Fibroblast of lung (primary cell): ENCODE data around the gene RRBP1. TPM values are rescaled to one million over a fixed set of nuclear protein-coding genes. Genes with fewer than 3 reads are reported as not detected.

ENCODE experiments used
- DNase-seq, 2 donors: peaks; one replicate each; pipeline versions ENCODE4 v3.0.0 to v3.0.0-alpha.2; 2010; ENCODE audit warnings: low read depth in 2 of 2
- H2AFZ ChIP-seq: 2 replicates; pipeline ENCODE4 v1.5.1; 2012; ENCODE audit warnings: low read length, control low read depth, inconsistent platforms
- H3K27ac ChIP-seq: 2 replicates; pipeline ENCODE4 v1.5.1; 2011; ENCODE audit warnings: low read length, control low read depth; ENCODE audit not compliant: insufficient read depth
- H3K27me3 ChIP-seq: 2 replicates; pipeline ENCODE4 v1.5.1; 2011; ENCODE audit warnings: mild to moderate bottlenecking, low read length; ENCODE audit not compliant: control insufficient read depth, insufficient read depth
- H3K36me3 ChIP-seq: 2 replicates; pipeline ENCODE4 v1.5.1; 2011; ENCODE audit warnings: low read length; ENCODE audit not compliant: control insufficient read depth, insufficient read depth
- H3K4me1 ChIP-seq: 2 replicates; pipeline ENCODE4 v1.5.1; 2011; ENCODE audit warnings: low read length; ENCODE audit not compliant: control insufficient read depth, insufficient read depth; ENCODE audit errors: extremely low read depth
- H3K4me2 ChIP-seq: 2 replicates; pipeline ENCODE4 v1.5.1; 2011; ENCODE audit warnings: low read length, control low read depth; ENCODE audit not compliant: insufficient read depth; ENCODE audit errors: extremely low read depth
- H3K4me3 ChIP-seq, 4 experiments: fragments of 200-600 bp in 1 of 4; sonication (generic) in 1 of 4; replicated peaks in 1 of 4; 2 replicates each; pipeline ENCODE4 v1.5.1; 2011 to 2016; ENCODE audit warnings: low read length in 4 of 4, low read depth in 3 of 4, mild to moderate bottlenecking in 3 of 4, control low read depth in 2 of 4, inconsistent platforms in 1 of 4, mixed read lengths in 1 of 4; ENCODE audit not compliant: insufficient read depth in 1 of 4; ENCODE audit errors: control extremely low read depth in 1 of 4
- H3K79me2 ChIP-seq: 2 replicates; pipeline ENCODE4 v1.5.1; 2012; ENCODE audit warnings: mild to moderate bottlenecking, low read length, inconsistent platforms; ENCODE audit not compliant: control insufficient read depth, insufficient read depth
- H3K9ac ChIP-seq: 2 replicates; pipeline ENCODE4 v1.5.1; 2011; ENCODE audit warnings: mild to moderate bottlenecking, low read length, control low read depth; ENCODE audit not compliant: insufficient read depth
- H3K9me3 ChIP-seq: 2 replicates; pipeline ENCODE4 v1.5.1; 2012; ENCODE audit warnings: low read depth, low read length; ENCODE audit not compliant: control insufficient read depth, insufficient read depth
- H4K20me1 ChIP-seq: 2 replicates; pipeline ENCODE4 v1.5.1; 2011; ENCODE audit warnings: low read length; ENCODE audit not compliant: control insufficient read depth, insufficient read depth; ENCODE audit errors: extremely low read depth
- CTCF ChIP-seq, 2 donors: IDR thresholded peaks in 1 of 2; conservative IDR thresholded peaks in 1 of 2; 1 replicate in 1 of 2; 2 replicates in 1 of 2; pipeline ENCODE4 v1.5.1; 2011 to 2012; ENCODE audit warnings: low read length in 2 of 2, control low read depth in 1 of 2, inconsistent platforms in 1 of 2, low read depth in 1 of 2, mild to moderate bottlenecking in 1 of 2
- EZH2 ChIP-seq: IDR thresholded peaks from 2 replicates; pipeline ENCODE4 v1.5.1; 2012; ENCODE audit warnings: low read length, control low read depth, mild to moderate bottlenecking; ENCODE audit errors: missing control alignments
- polyA plus RNA-seq, 2 donors: library from polyadenylated mRNA; depleted of rRNA in 1 of 2; stranded (reverse) in 1 of 2; unstranded in 1 of 2; fragments of >200 nt; gene quantifications; 2 replicates each; pipeline ENCODE4 v1.2.1, GENCODE V29; 2011 to 2012; ENCODE audit warnings: missing spikeins in 1 of 2
- total RNA-seq: library from RNA; depleted of rRNA; stranded (reverse); fragments of >200 nt; gene quantifications from 2 replicates; pipeline ENCODE4 v1.2.1, GENCODE V29; 2014

The RRBP1 gene
- total and polyA plus RNA-seq, 2 donors (not counting 1 experiment from before 2014, with no cell fraction given), result 169 to 233 TPM

- no peak for DNase-seq
- Histone ChIP-seq H3K9ac (no peak overlapping the region), H3K4me3 (no peak overlapping the region), H2AFZ (no peak overlapping the region), H3K36me3 (peaks cover 2% of the 10 kb centered on the region), H3K4me2 (no peak overlapping the region), H3K27me3 (no peaks in the 10 kb centered on the region), H3K9me3 (no peaks in the 10 kb centered on the region), H3K79me2 (peaks cover 52% of the 10 kb centered on the region), H3K4me1 (no peaks in the 10 kb centered on the region), H3K27ac (no peak overlapping the region), H4K20me1 (peaks cover 3% of the 10 kb centered on the region)
- TF ChIP-seq CTCF (conservative IDR thresholded peaks at IDR 0.05 in 1 of 2, IDR thresholded peaks at IDR 0.05 in 1 of 2; ENCODE audit: low read depth in 1 of 2, low read length in 2 of 2) (no peak), EZH2 (no peak)
Measured at GRCh38 chr20:17601957-17602356, 80.1 kb downstream of the RRBP1 start.

GRCh38 chr20:17598013-17598550 is 84.0 kb downstream of the RRBP1 start:
- Histone ChIP-seq H3K4me2 (no peak overlapping the region), H2AFZ (no peak overlapping the region), H3K4me1 (no peaks in the 10 kb centered on the region), H4K20me1 (peaks cover 5% of the 10 kb centered on the region), H3K27me3 (no peaks in the 10 kb centered on the region), H3K9ac (no peak overlapping the region), H3K9me3 (no peaks in the 10 kb centered on the region), H3K79me2 (peaks cover 85% of the 10 kb centered on the region), H3K27ac (no peak overlapping the region), H3K36me3 (peaks cover 2% of the 10 kb centered on the region), H3K4me3 (no peak overlapping the region)
- no peak for DNase-seq
- no peak for TF ChIP-seq EZH2
- no peak for TF ChIP-seq CTCF (conservative IDR thresholded peaks at IDR 0.05 in 1 of 2, IDR thresholded peaks at IDR 0.05 in 1 of 2; ENCODE audit: low read depth in 1 of 2, low read length in 2 of 2)

GRCh38 chr20:17595856-17596255 is 86.2 kb downstream of the RRBP1 start:
- Histone ChIP-seq H3K36me3 (no peaks in the 10 kb centered on the region), H3K27me3 (no peaks in the 10 kb centered on the region), H3K9ac (no peak overlapping the region), H3K4me2 (no peak overlapping the region), H3K9me3 (no peaks in the 10 kb centered on the region), H3K4me3 (no peak overlapping the region), H3K27ac (no peak overlapping the region), H3K79me2 (peaks cover 93% of the 10 kb centered on the region), H2AFZ (no peak overlapping the region), H4K20me1 (peaks cover 5% of the 10 kb centered on the region), H3K4me1 (no peaks in the 10 kb centered on the region)
- no peak for TF ChIP-seq CTCF (conservative IDR thresholded peaks at IDR 0.05 in 1 of 2, IDR thresholded peaks at IDR 0.05 in 1 of 2; ENCODE audit: low read depth in 1 of 2, low read length in 2 of 2)
- no peak for TF ChIP-seq EZH2
- DNase-seq, result no peak
